Karpas-422 (cell line): Measurements from ENCODE around the gene EXO1. TPM values are rescaled to one million over a fixed set of nuclear protein-coding genes. Genes with fewer than 3 reads are reported as not detected.
A peak's percentile ranks its signal among the peaks of the same experiment; 100 is the strongest.

Experiments
- DNase-seq: peaks from one replicate; pipeline ENCODE4 v3.0.0-alpha.2; 2015
- H2AFZ ChIP-seq: fragments of 200-600 bp; sonication (generic); 2 replicates; pipeline ENCODE4 v1.6.1; 2014; ENCODE audit warnings: antibody characterized with exemption, low read length, mixed read lengths
- H3K27ac ChIP-seq: fragments of 200-600 bp; sonication (generic); 2 replicates; pipeline ENCODE4 v1.5.1; 2014; ENCODE audit warnings: mild to moderate bottlenecking, low read length, moderate library complexity
- H3K27me3 ChIP-seq: fragments of 200-600 bp; sonication (generic); 2 replicates; pipeline ENCODE4 v1.6.1; 2014; ENCODE audit warnings: low read length, mixed read lengths
- H3K36me3 ChIP-seq: fragments of 200-600 bp; sonication (generic); 2 replicates; pipeline ENCODE4 v1.6.1; 2014; ENCODE audit warnings: low read length, mixed read lengths; ENCODE audit not compliant: insufficient read depth
- H3K4me1 ChIP-seq: fragments of 200-600 bp; sonication (generic); 2 replicates; pipeline ENCODE4 v1.6.1; 2014; ENCODE audit warnings: mild to moderate bottlenecking, low read length, mixed read lengths
- H3K4me2 ChIP-seq: fragments of 200-600 bp; sonication (generic); 2 replicates; pipeline ENCODE4 v1.6.1; 2014; ENCODE audit warnings: low read length, low read depth, mild to moderate bottlenecking; ENCODE audit not compliant: poor library complexity, severe bottlenecking
- H3K4me3 ChIP-seq: fragments of 200-600 bp; sonication (generic); 2 replicates; pipeline ENCODE4 v1.5.1; 2014; ENCODE audit warnings: mild to moderate bottlenecking, antibody characterized with exemption, low read length, mixed read lengths
- H3K79me2 ChIP-seq: fragments of 200-600 bp; sonication (generic); 2 replicates; pipeline ENCODE4 v1.6.1; 2014; ENCODE audit warnings: mild to moderate bottlenecking, low read length, mixed read lengths
- H3K9ac ChIP-seq: fragments of 200-600 bp; sonication (generic); 2 replicates; pipeline ENCODE4 v1.6.0; 2014; ENCODE audit warnings: low read length
- H3K9me2 ChIP-seq: fragments of 200-600 bp; sonication (generic), shearing (Covaris generic); replicated peaks from 2 replicates; pipeline ENCODE4 v1.6.0; 2014; ENCODE audit warnings: mild to moderate bottlenecking, low read length, moderate library complexity; ENCODE audit not compliant: insufficient read depth
- H3K9me3 ChIP-seq: fragments of 300-700, 200-600 bp; sonication (generic); 2 replicates; pipeline ENCODE4 v1.6.1; 2014; ENCODE audit warnings: low read length, mixed read lengths
- H4K20me1 ChIP-seq: fragments of 200-600 bp; sonication (generic); 2 replicates; pipeline ENCODE4 v1.6.1; 2014; ENCODE audit warnings: mild to moderate bottlenecking, antibody characterized with exemption, low read length, low read depth; ENCODE audit not compliant: insufficient read depth
- total RNA-seq: library from RNA; depleted of rRNA; stranded (reverse); fragments of >200 nt; shearing (Covaris generic); gene quantifications from 2 replicates; pipeline ENCODE4 v1.2.3, GENCODE V29; 2014; ENCODE audit warnings: low replicate concordance

Gene EXO1
- total RNA-seq, 1 experiment from 2014 or later: 14.2 TPM

DNA sequence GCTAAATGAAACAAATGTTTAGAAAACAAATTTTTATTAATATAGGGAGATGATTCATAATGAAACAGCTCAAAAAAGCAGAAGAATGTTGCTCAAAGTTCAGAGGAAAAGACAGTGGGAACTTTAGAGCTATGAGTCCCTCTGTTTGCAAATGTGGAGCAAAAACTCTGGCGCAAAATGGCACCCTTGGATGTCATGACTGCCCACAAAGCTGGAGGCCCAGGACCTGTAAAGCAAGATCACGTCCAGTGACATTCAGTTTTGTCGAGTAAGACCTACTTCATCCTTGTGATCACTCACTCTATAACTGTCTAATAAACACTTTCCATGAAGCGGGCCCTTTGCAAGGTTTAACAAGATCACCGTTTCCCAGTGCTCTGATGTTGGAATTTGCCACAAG, 9.1 kb upstream of the EXO1 start:
- no peaks in the 10 kb centered on the region for H4K20me1 ChIP-seq
- no peak overlapping the region for H3K27ac ChIP-seq
- H3K27me3 ChIP-seq: no peaks in the 10 kb centered on the region
- H3K9me2 ChIP-seq: no peaks in the 10 kb centered on the region
- no peaks in the 10 kb centered on the region for H3K79me2 ChIP-seq
- H3K4me2 ChIP-seq: no peak overlapping the region
- DNase-seq: no peak
- peaks cover 11% of the 10 kb centered on the region for H3K4me1 ChIP-seq
- H2AFZ ChIP-seq: no peak overlapping the region
- no peak overlapping the region for H3K4me3 ChIP-seq
- H3K36me3 ChIP-seq: no peaks in the 10 kb centered on the region
- H3K9me3 ChIP-seq: no peaks in the 10 kb centered on the region
- no peak overlapping the region for H3K9ac ChIP-seq

DNA sequence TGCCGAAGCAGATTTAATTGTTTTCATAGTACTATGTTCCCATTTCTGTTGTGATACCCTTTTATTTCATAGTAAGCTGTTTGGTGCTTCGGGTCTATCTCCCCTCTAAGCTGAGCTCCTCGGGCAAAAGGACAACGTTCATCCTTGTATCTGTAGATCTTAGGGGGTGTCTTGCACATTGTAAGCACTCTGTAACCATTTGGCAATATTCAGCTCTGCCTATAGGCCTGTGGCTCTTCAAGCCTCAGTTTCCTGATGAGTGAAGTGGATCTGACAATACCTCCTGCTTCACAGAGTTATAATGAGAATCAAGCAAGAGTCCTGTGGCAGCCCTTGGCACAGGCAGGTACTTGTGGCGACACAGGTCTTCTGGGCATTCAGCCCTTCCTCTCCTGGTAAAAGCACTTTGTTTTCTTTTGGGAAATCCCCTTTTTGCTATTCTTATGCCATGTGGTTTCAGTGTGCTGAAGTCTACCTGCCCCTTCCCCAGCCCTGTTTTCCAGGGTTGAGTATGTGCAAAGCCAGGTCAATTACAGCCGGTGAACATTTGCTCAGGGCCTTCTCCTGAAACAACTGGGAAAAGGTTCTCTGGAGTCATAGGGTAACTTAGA, 8.5 kb upstream of the EXO1 start:
- Histone ChIP-seq H3K4me1 (peaks cover 11% of the 10 kb centered on the region), H3K9ac (no peak overlapping the region), H3K4me2 (no peak overlapping the region), H2AFZ (no peak overlapping the region), H3K27ac (no peak overlapping the region), H4K20me1 (no peaks in the 10 kb centered on the region), H3K9me2 (no peaks in the 10 kb centered on the region), H3K79me2 (no peaks in the 10 kb centered on the region), H3K36me3 (no peaks in the 10 kb centered on the region), H3K4me3 (no peak overlapping the region), H3K27me3 (no peaks in the 10 kb centered on the region), H3K9me3 (no peaks in the 10 kb centered on the region)
- DNase-seq: no peak

DNA sequence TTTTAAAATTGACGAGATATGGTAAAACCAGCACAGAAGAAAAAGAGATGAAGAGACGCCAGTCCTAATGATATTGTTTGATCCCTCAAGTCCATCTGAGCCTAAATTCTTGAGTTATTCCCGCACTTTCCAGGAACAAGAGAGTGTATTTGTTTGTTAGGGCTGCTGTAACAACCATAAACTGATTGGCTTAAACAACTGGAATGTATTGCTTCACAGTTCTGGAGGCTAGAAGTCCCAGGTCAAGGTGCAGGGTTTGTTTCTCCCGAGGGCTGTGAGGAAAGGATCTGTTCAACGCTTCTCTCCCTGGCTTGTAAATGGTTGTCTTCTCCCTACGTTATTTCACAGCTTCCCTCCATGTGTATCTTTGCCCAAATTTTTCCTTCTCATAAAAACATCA, 7.8 kb upstream of the EXO1 start:
- Histone ChIP-seq H3K27me3 (no peaks in the 10 kb centered on the region), H3K9me3 (no peaks in the 10 kb centered on the region), H3K4me2 (no peak overlapping the region), H4K20me1 (no peaks in the 10 kb centered on the region), H3K9ac (no peak overlapping the region), H3K4me1 (peaks cover 11% of the 10 kb centered on the region), H2AFZ (no peak overlapping the region), H3K79me2 (no peaks in the 10 kb centered on the region), H3K27ac (no peak overlapping the region), H3K9me2 (no peaks in the 10 kb centered on the region), H3K36me3 (no peaks in the 10 kb centered on the region), H3K4me3 (no peak overlapping the region)
- no peak for DNase-seq

DNA sequence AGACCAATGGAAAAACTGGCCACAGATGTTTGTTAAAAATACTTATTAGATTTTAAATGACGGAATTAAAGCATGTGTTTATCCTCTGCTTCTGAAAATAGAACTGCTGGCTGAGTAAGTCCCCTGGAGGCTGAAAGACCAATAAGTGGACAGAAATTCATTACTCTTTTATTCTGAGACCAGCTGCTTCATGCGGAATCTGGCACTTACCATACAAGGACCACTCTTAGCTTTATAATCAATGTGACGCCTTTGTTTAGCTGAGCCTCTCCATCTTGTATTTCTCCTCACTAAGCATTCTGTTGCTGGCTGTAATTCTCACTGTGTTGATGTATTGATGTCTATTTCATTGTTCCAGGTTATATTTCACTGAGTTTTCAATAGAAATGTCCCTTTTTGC, 6.3 kb upstream of the EXO1 start:
- Histone ChIP-seq H3K4me1 (peaks cover 14% of the 10 kb centered on the region), H3K27me3 (no peaks in the 10 kb centered on the region), H3K9me3 (no peaks in the 10 kb centered on the region), H3K4me2 (no peak overlapping the region), H3K79me2 (no peaks in the 10 kb centered on the region), H3K9ac (no peak overlapping the region), H3K9me2 (no peaks in the 10 kb centered on the region), H3K36me3 (no peaks in the 10 kb centered on the region), H3K27ac (no peak overlapping the region), H3K4me3 (no peak overlapping the region), H4K20me1 (no peaks in the 10 kb centered on the region), H2AFZ (no peak overlapping the region)
- no peak for DNase-seq

DNA sequence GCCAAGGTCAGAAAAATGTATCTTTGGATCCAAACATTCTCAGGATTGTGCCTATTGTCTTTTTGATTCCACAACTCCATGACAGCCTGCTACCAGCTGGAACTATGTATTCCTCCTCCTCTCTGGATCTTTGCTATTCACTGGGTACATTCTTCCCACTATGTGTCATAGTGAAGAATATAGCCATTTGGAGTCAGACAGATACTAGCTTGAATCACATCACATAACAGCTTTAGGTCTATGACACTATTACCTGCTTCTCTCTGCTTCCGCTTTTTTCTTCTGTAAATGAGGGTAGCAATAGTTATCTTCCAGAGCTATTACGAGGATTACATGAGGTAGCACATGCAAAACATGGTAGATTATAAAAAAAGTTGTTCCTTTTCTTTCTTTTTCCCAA, 5.4 kb upstream of the EXO1 start:
- Histone ChIP-seq H3K79me2 (no peaks in the 10 kb centered on the region), H2AFZ (no peak overlapping the region), H3K4me3 (no peak overlapping the region)

DNA sequence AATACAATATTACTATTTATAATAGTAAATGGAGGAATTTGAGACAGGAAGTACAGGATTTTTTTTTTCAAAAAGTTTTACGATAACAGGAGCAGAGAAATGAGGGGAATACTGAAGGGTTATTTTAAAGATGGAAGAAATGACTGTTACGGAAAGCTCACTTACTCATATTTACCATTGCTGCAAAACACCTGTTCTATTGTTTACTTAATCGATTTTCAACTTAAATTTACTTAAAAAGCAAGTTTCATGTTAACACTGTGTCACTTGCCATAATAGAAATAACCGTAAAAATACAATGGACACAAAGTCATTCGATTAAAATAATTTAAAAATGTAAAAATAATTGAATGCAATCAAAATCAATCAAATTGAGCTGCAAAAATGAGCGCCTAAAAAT, 3.4 kb upstream of the EXO1 start:
- no peak overlapping the region for H3K27ac ChIP-seq
- peaks cover 15% of the 10 kb centered on the region for H3K79me2 ChIP-seq
- H3K9me3 ChIP-seq: no peaks in the 10 kb centered on the region
- H3K27me3 ChIP-seq: no peaks in the 10 kb centered on the region
- H3K4me2 ChIP-seq: no peak overlapping the region
- peaks cover 31% of the 10 kb centered on the region for H3K4me1 ChIP-seq
- no peaks in the 10 kb centered on the region; the same call in 1 of the 2 replicates for H3K36me3 ChIP-seq
- H3K4me3 ChIP-seq: no peak overlapping the region
- no peaks in the 10 kb centered on the region for H4K20me1 ChIP-seq
- no peak overlapping the region for H3K9ac ChIP-seq
- no peak overlapping the region for H2AFZ ChIP-seq
- no peaks in the 10 kb centered on the region for H3K9me2 ChIP-seq
- DNase-seq: no peak

More for the DNA sequence above, 5.4 kb upstream of the EXO1 start:
- Histone ChIP-seq H3K9ac (no peak overlapping the region), H3K9me3 (no peaks in the 10 kb centered on the region), H3K4me1 (peaks cover 22% of the 10 kb centered on the region), H4K20me1 (no peaks in the 10 kb centered on the region), H3K9me2 (no peaks in the 10 kb centered on the region), H3K36me3 (no peaks in the 10 kb centered on the region), H3K27me3 (no peaks in the 10 kb centered on the region), H3K4me2 (no peak overlapping the region), H3K27ac (no peak overlapping the region)
- DNase-seq: peak; percentile 51

DNA sequence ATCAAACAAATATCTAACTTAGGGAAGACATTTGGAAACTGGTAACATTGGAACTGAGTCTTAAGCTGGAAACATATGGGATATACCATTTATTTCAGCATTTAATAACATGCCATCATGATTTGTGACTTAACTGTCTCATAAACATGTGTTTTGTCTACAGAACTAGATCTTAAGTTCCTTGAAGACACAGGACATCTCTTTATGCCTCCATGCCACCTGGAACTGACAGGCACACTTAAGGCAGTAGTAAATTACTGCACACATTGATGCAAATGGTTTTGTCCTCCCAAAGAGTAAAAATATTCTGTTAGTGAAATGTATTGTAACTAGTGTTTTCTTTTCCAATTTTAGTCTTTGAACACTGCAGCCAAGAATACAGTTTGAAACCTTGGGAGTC, 1.6 kb upstream of the EXO1 start:
- no peak overlapping the region for H3K9ac ChIP-seq
- no peaks in the 10 kb centered on the region for H3K27me3 ChIP-seq
- peaks cover 34% of the 10 kb centered on the region for H3K4me1 ChIP-seq
- H2AFZ ChIP-seq: peak overlapping the region; percentile 91; the same call in 1 of the 2 replicates
- peaks cover 9% of the 10 kb centered on the region; the same call in 1 of the 2 replicates for H3K36me3 ChIP-seq
- peaks cover 32% of the 10 kb centered on the region for H3K79me2 ChIP-seq
- H3K27ac ChIP-seq: no peak overlapping the region
- no peak for DNase-seq
- H3K4me3 ChIP-seq: no peak overlapping the region
- H4K20me1 ChIP-seq: no peaks in the 10 kb centered on the region
- H3K9me2 ChIP-seq: no peaks in the 10 kb centered on the region
- no peaks in the 10 kb centered on the region for H3K9me3 ChIP-seq
- H3K4me2 ChIP-seq: peak overlapping the region; percentile 90

DNA sequence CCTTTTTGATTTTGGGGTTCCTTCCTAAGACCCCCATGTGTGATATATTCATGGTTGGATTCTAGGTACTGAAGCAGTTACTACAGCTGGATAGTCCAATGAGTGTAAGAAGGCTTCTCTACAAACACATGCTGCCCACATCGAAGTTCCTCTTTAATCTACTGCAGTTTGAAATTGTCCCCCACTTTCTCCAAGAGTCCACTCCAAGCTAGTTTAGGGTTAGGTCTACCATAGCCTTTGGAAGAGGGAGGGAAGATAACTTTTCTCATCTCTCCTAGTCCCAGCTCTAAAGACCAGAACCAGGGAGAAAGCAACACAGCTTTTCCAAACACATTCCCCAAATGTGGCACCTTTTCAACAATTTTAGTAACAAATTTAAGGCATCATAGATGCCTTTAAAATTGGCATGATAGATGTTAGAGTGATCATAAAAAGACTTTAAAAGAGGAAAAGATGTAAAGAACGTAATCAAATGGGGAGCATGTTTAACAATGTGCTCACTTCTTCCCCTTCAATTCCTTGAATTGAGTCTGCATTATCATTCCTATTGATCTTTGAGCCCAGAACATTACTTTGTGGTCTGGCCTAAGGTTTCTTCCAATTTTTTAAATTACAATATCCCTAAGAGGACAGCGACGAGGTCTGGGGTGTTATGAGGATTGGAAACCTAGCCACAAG, 1.0 kb upstream of the EXO1 start:
- Histone ChIP-seq H3K79me2 (peaks cover 34% of the 10 kb centered on the region), H3K9ac (peak overlapping the region; percentile 79), H3K36me3 (peaks cover 11% of the 10 kb centered on the region; the same call in 1 of the 2 replicates), H4K20me1 (no peaks in the 10 kb centered on the region), H2AFZ (peak overlapping the region; percentile 91), H3K27me3 (no peaks in the 10 kb centered on the region), H3K4me2 (peak overlapping the region; percentile 90), H3K9me2 (no peaks in the 10 kb centered on the region), H3K27ac (peak overlapping the region; percentile 87), H3K4me3 (peak overlapping the region; percentile 83), H3K4me1 (peaks cover 33% of the 10 kb centered on the region), H3K9me3 (no peaks in the 10 kb centered on the region)
- no peak for DNase-seq
